Measurements from ENCODE around the gene FGF14.

The FGF14 gene

DNA sequence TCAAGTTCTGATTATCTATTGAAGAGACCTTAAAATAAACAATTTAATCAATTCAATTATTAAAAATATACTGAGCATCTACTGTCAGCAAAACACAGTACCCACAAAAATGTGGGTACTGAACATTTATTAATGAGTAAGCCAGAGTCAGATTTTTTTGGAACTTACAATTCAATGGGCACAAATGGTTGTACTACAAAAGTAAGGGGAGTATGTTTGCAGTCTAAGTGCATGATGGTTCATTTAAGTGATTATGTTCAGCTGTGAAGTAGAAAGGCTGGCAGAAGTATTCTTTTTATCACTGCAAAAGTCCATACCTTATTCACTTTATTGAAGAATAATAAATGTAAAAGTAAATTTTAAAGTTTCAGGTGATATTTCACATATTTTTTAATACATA is 27.6 kb downstream of the FGF14 start:
- Histone ChIP-seq H3K4me3 (ENCODE audit: insufficient read depth, low read length, poor library complexity, severe bottlenecking) (no peak overlapping the region), H4K20me1 (ENCODE audit: low read depth, low read length) (no peaks in the 10 kb centered on the region), H2AFZ (ENCODE audit: low read depth, low read length, severe bottlenecking) (no peak overlapping the region), H3K27me3 (ENCODE audit: low read length) (no peaks in the 10 kb centered on the region), H3K36me3 (ENCODE audit: low read length) (no peaks in the 10 kb centered on the region), H3K9me3 (ENCODE audit: insufficient read depth, low read length) (no peaks in the 10 kb centered on the region), H3K9me2 (replicated peaks; ENCODE audit: insufficient read depth, low read length) (no peaks in the 10 kb centered on the region), H3K79me2 (ENCODE audit: insufficient read depth, low read length) (no peaks in the 10 kb centered on the region), H3K27ac (ENCODE audit: low read depth, low read length) (no peak overlapping the region), H3K4me2 (ENCODE audit: low read depth, low read length, poor library complexity, severe bottlenecking) (no peak overlapping the region), H3F3A (ENCODE audit: insufficient read depth) (no peaks in the 10 kb centered on the region), H3K9ac (ENCODE audit: low read length) (no peak overlapping the region)
- no peak for TF ChIP-seq CTCF (IDR thresholded peaks at IDR 0.05; ENCODE audit: insufficient read depth, low read length, poor library complexity, severe bottlenecking)
- no peak for TF ChIP-seq EZH2phosphoT487 (conservative IDR thresholded peaks at IDR 0.05; ENCODE audit: low read length)

DNA sequence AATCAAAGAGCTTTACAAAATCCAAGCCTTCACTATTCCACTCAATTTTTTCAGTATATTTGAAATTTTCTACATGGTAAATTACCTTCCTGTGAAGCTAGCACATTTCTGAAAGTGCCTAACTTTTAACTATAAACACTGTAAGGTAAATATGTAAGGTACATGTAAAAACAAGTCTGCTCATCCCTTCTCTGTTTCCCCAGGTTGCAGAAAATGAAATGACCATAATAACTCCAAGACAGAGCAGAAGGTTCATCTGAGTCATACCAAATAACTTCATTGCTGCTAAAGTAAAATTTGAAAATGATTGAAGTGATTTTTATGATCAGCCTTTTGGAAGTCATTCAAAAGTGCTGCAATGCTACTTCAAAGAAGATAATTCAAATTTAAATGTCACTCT is 28.6 kb downstream of the FGF14 start:
- H3K4me2 ChIP-seq (ENCODE audit: low read depth, low read length, poor library complexity, severe bottlenecking), result no peak overlapping the region
- no peak overlapping the region for H2AFZ ChIP-seq (ENCODE audit: low read depth, low read length, severe bottlenecking)
- no peaks in the 10 kb centered on the region for H3K9me3 ChIP-seq (ENCODE audit: insufficient read depth, low read length)
- no peaks in the 10 kb centered on the region for H3K79me2 ChIP-seq (ENCODE audit: insufficient read depth, low read length)
- no peak overlapping the region for H3K9ac ChIP-seq (ENCODE audit: low read length)
- no peaks in the 10 kb centered on the region for H4K20me1 ChIP-seq (ENCODE audit: low read depth, low read length)
- H3F3A ChIP-seq (ENCODE audit: insufficient read depth), result no peaks in the 10 kb centered on the region
- H3K36me3 ChIP-seq (ENCODE audit: low read length), result no peaks in the 10 kb centered on the region
- no peak overlapping the region for H3K4me3 ChIP-seq (ENCODE audit: insufficient read depth, low read length, poor library complexity, severe bottlenecking)
- H3K9me2 ChIP-seq (replicated peaks; ENCODE audit: insufficient read depth, low read length), result no peaks in the 10 kb centered on the region
- TF ChIP-seq EZH2phosphoT487 (conservative IDR thresholded peaks at IDR 0.05; ENCODE audit: low read length), result no peak
- no peak for TF ChIP-seq CTCF (IDR thresholded peaks at IDR 0.05; ENCODE audit: insufficient read depth, low read length, poor library complexity, severe bottlenecking)
- H3K27me3 ChIP-seq (ENCODE audit: low read length), result no peaks in the 10 kb centered on the region
- no peak overlapping the region for H3K27ac ChIP-seq (ENCODE audit: low read depth, low read length)

GRCh38 chr13:102369302-102369701 is 32.5 kb downstream of the FGF14 start:
- H3K9me2 ChIP-seq (replicated peaks; ENCODE audit: insufficient read depth, low read length), result no peaks in the 10 kb centered on the region
- H4K20me1 ChIP-seq (ENCODE audit: low read depth, low read length), result no peaks in the 10 kb centered on the region
- no peaks in the 10 kb centered on the region for H3K27me3 ChIP-seq (ENCODE audit: low read length)
- no peak overlapping the region for H3K4me3 ChIP-seq (ENCODE audit: insufficient read depth, low read length, poor library complexity, severe bottlenecking)
- H2AFZ ChIP-seq (ENCODE audit: low read depth, low read length, severe bottlenecking), result no peak overlapping the region
- no peak overlapping the region for H3K4me2 ChIP-seq (ENCODE audit: low read depth, low read length, poor library complexity, severe bottlenecking)
- H3K27ac ChIP-seq (ENCODE audit: low read depth, low read length), result no peak overlapping the region
- no peaks in the 10 kb centered on the region for H3F3A ChIP-seq (ENCODE audit: insufficient read depth)
- no peak for TF ChIP-seq EZH2phosphoT487 (conservative IDR thresholded peaks at IDR 0.05; ENCODE audit: low read length)
- TF ChIP-seq CTCF (IDR thresholded peaks at IDR 0.05; ENCODE audit: insufficient read depth, low read length, poor library complexity, severe bottlenecking), result no peak
- H3K79me2 ChIP-seq (ENCODE audit: insufficient read depth, low read length), result no peaks in the 10 kb centered on the region
- H3K9ac ChIP-seq (ENCODE audit: low read length), result no peak overlapping the region
- no peaks in the 10 kb centered on the region for H3K36me3 ChIP-seq (ENCODE audit: low read length)
- no peaks in the 10 kb centered on the region for H3K9me3 ChIP-seq (ENCODE audit: insufficient read depth, low read length)

GRCh38 chr13:102367836-102368235 is 34.0 kb downstream of the FGF14 start:
- no peaks in the 10 kb centered on the region for H3K9me3 ChIP-seq (ENCODE audit: insufficient read depth, low read length)
- no peak overlapping the region for H3K4me2 ChIP-seq (ENCODE audit: low read depth, low read length, poor library complexity, severe bottlenecking)
- no peaks in the 10 kb centered on the region for H3K9me2 ChIP-seq (replicated peaks; ENCODE audit: insufficient read depth, low read length)
- no peaks in the 10 kb centered on the region for H4K20me1 ChIP-seq (ENCODE audit: low read depth, low read length)
- H3F3A ChIP-seq (ENCODE audit: insufficient read depth), result no peaks in the 10 kb centered on the region
- H3K9ac ChIP-seq (ENCODE audit: low read length), result no peak overlapping the region
- no peak overlapping the region for H3K4me3 ChIP-seq (ENCODE audit: insufficient read depth, low read length, poor library complexity, severe bottlenecking)
- no peaks in the 10 kb centered on the region for H3K79me2 ChIP-seq (ENCODE audit: insufficient read depth, low read length)
- no peak overlapping the region for H2AFZ ChIP-seq (ENCODE audit: low read depth, low read length, severe bottlenecking)
- H3K27ac ChIP-seq (ENCODE audit: low read depth, low read length), result no peak overlapping the region
- H3K27me3 ChIP-seq (ENCODE audit: low read length), result no peaks in the 10 kb centered on the region
- TF ChIP-seq EZH2phosphoT487 (conservative IDR thresholded peaks at IDR 0.05; ENCODE audit: low read length), result no peak
- no peak for TF ChIP-seq CTCF (IDR thresholded peaks at IDR 0.05; ENCODE audit: insufficient read depth, low read length, poor library complexity, severe bottlenecking)
- H3K36me3 ChIP-seq (ENCODE audit: low read length), result no peaks in the 10 kb centered on the region
